ENCODE results near the gene MIAT. TPM values are rescaled to one million over a fixed set of nuclear protein-coding genes. Genes with fewer than 3 reads are reported as not detected.

The MIAT gene
- total RNA-seq, 1 experiment from 2014 or later, result 0.41 TPM

DNA sequence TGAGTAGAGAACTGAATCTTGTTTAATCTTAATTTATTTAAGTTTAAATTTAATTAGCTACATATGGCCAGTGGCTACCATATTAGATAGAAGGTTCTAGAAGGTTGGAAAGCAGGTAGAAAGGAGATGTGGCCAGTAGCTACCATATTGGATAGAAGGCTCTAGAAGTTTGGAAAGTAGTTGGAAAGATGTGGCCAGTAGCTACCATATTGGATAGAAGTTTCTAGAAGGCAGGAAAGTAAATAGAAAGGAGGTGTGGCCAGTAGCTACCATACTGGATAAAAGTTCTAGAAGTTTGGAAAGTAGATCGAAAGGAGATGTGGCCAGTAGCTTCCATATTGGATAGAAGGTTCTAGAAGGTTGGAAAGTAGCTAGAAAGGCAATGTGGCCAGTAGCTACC is 33.4 kb upstream of the MIAT start:
- CTCF ChIA-PET, result no interaction called here
- H3K9me3 Mint-ChIP-seq (ENCODE audit: unreplicated experiment), result no peaks in the 10 kb centered on the region
- H3K27ac Mint-ChIP-seq (ENCODE audit: unreplicated experiment), result no peak overlapping the region
- Histone ChIP-seq H3K36me3 (ENCODE audit: control insufficient read depth, insufficient read depth, low read length) (no peaks in the 10 kb centered on the region), H3K9me3 (no peaks in the 10 kb centered on the region), H3K4me3 (ENCODE audit: low read depth, low read length) (no peak overlapping the region), H3K27me3 (replicated peaks; ENCODE audit: control insufficient read depth, insufficient read depth, low read length) (no peaks in the 10 kb centered on the region), H3K4me1 (0 out of 2 replicates have a peak, but pooled peaks cover 1% of the 10 kb centered on the region)
- POLR2A ChIA-PET, result no interaction called here
- no peaks in the 10 kb centered on the region for H3K36me3 Mint-ChIP-seq (ENCODE audit: insufficient read depth, unreplicated experiment)
- H3K27me3 Mint-ChIP-seq (ENCODE audit: insufficient read depth, unreplicated experiment), result peaks cover 9% of the 10 kb centered on the region
- DNase-seq, result no peak
- TF ChIP-seq CTCF (IDR thresholded peaks at IDR 0.05; ENCODE audit: insufficient read depth in 1 of 2, low read depth in 1 of 2, low read length in 1 of 2, severe bottlenecking in 1 of 2, unreplicated experiment in 1 of 2), result no peak
- intact Hi-C loops (cut with micrococcal nuclease; ENCODE audit: unreplicated experiment), result no loop called here
- no peak overlapping the region for H3K4me3 Mint-ChIP-seq (ENCODE audit: unreplicated experiment)
- BruUV-seq (replicated peaks), result no TSS peak
- H3K4me1 Mint-ChIP-seq (ENCODE audit: low read depth, unreplicated experiment), result peaks cover 7% of the 10 kb centered on the region

GRCh38 chr22:26624803-26625202 is 32.6 kb upstream of the MIAT start:
- H3K27me3 Mint-ChIP-seq (ENCODE audit: insufficient read depth, unreplicated experiment), result peaks cover 9% of the 10 kb centered on the region
- H3K36me3 Mint-ChIP-seq (ENCODE audit: insufficient read depth, unreplicated experiment), result no peaks in the 10 kb centered on the region
- no TSS peak for BruUV-seq (replicated peaks)
- no peaks in the 10 kb centered on the region for H3K27me3 ChIP-seq (replicated peaks; ENCODE audit: control insufficient read depth, insufficient read depth, low read length)
- intact Hi-C loops (cut with micrococcal nuclease; ENCODE audit: unreplicated experiment), result no loop called here
- TF ChIP-seq CTCF (IDR thresholded peaks at IDR 0.05; ENCODE audit: insufficient read depth in 1 of 2, low read depth in 1 of 2, low read length in 1 of 2, severe bottlenecking in 1 of 2, unreplicated experiment in 1 of 2), result no peak
- no peaks in the 10 kb centered on the region for H3K9me3 ChIP-seq
- no peaks in the 10 kb centered on the region for H3K9me3 Mint-ChIP-seq (ENCODE audit: unreplicated experiment)
- ChIA-PET POLR2A (no interaction called here), CTCF (no interaction called here)
- H3K36me3 ChIP-seq (ENCODE audit: control insufficient read depth, insufficient read depth, low read length), result no peaks in the 10 kb centered on the region
- H3K27ac Mint-ChIP-seq (ENCODE audit: unreplicated experiment), result no peak overlapping the region
- DNase-seq, result no peak
- H3K4me3 ChIP-seq (ENCODE audit: low read depth, low read length), result no peak overlapping the region
- H3K4me3 Mint-ChIP-seq (ENCODE audit: unreplicated experiment), result no peak overlapping the region
- H3K4me1 ChIP-seq, result peaks cover 6% of the 10 kb centered on the region; the same call in 1 of the 2 replicates
- H3K4me1 Mint-ChIP-seq (ENCODE audit: low read depth, unreplicated experiment), result peaks cover 7% of the 10 kb centered on the region

- ChIA-PET POLR2A (no interaction called here), CTCF (interaction anchor here (0.7 kb wide), 1 partner anchor 14 kb away, joined by 3 read pairs; no protein-coding TSS in a partner anchor)
- Mint-ChIP-seq H3K4me1 (ENCODE audit: low read depth, unreplicated experiment) (peaks cover 14% of the 10 kb centered on the region), H3K27me3 (ENCODE audit: insufficient read depth, unreplicated experiment) (peaks cover 9% of the 10 kb centered on the region), H3K4me3 (ENCODE audit: unreplicated experiment) (no peak overlapping the region), H3K27ac (ENCODE audit: unreplicated experiment) (no peak overlapping the region), H3K36me3 (ENCODE audit: insufficient read depth, unreplicated experiment) (no peaks in the 10 kb centered on the region), H3K9me3 (ENCODE audit: unreplicated experiment) (peaks cover 6% of the 10 kb centered on the region)
- DNase-seq, result no peak
- intact Hi-C loops (cut with micrococcal nuclease; ENCODE audit: unreplicated experiment), result no loop called here
- Histone ChIP-seq H3K4me1 (peaks cover 9% of the 10 kb centered on the region), H3K4me3 (ENCODE audit: low read depth, low read length) (no peak overlapping the region), H3K27me3 (replicated peaks; ENCODE audit: control insufficient read depth, insufficient read depth, low read length) (no peaks in the 10 kb centered on the region), H3K36me3 (ENCODE audit: control insufficient read depth, insufficient read depth, low read length) (no peaks in the 10 kb centered on the region), H3K9me3 (no peaks in the 10 kb centered on the region)
- no TSS peak for BruUV-seq (replicated peaks)
- no peak for TF ChIP-seq CTCF (IDR thresholded peaks at IDR 0.05; ENCODE audit: insufficient read depth in 1 of 2, low read depth in 1 of 2, low read length in 1 of 2, severe bottlenecking in 1 of 2, unreplicated experiment in 1 of 2)
Measured at GRCh38 chr22:26629988-26630761, 27.2 kb upstream of the MIAT start.
